HCEC 1CT (cell line): ENCODE results near the gene TSC22D2.

Experiments used
- DNase-seq: peaks from one replicate; pipeline ENCODE4 v3.0.0-alpha.2; 2017

The TSC22D2 gene

GRCh38 chr3:150408221-150409124, at the start of gene TSC22D2:
Gene TSC22D2 (plus strand): TSS chr3:150408298. CDS start chr3:150409351, 1,053 bp downstream.
- DNase-seq, result peak; percentile 95

GRCh38 chr3:150359381-150359780, 48.7 kb upstream of the TSC22D2 start:
- peak; percentile 42 for DNase-seq

GRCh38 chr3:150360966-150361365, 47.1 kb upstream of the TSC22D2 start:
- no peak for DNase-seq

GRCh38 chr3:150362515-150363302, 45.4 kb upstream of the TSC22D2 start:
- DNase-seq, result no peak

GRCh38 chr3:150363420-150363819, 44.7 kb upstream of the TSC22D2 start:
- no peak for DNase-seq

GRCh38 chr3:150365132-150365604, 42.9 kb upstream of the TSC22D2 start:
- peak; percentile 82 for DNase-seq

DNA sequence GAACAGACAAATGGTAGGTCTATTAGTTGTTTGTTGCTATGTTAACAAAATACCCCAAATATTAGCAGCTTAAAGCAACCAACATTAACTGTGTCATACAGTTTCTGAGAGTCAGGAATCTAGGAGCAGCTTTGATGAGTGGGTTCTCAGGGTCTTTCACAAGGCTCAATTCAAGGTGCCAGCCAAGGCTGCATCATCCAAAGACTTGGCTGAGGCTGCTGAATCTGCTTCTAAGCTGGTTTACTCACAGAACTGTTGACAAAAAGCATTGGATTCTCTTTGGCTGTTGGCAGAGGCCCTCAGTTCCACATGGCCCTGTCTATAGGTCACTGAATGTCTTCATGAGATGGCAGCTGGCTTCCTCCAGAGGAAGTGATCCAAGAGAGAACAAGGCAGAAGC, 40.3 kb upstream of the TSC22D2 start:
- no peak for DNase-seq

DNA sequence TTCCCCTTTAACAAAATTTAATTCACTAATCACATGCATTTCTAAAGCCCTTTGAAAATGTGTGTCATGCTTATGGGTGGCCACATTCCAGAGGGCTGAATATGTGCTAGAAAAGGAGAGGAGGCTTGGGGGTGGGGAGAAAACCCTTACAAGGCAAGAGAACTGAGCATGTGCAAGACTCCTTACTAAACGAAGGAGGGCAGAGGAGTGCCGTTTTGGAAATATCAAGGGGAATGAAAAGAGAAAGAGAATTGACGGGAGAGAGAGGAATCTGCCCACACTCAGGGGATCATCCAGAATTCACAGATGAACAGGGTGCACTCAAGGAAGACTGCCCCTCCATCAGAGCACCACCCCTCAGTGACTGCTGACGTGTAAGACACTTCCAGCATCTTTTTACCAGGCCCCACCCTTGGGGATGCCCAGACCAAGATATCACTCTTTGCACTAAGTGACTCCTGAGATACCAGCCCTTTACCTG, 37.9 kb upstream of the TSC22D2 start:
- DNase-seq, result peak; percentile 99

- DNase-seq, result peak; percentile 36
Observed at GRCh38 chr3:150370999-150371398, 37.1 kb upstream of the TSC22D2 start.

GRCh38 chr3:150371741-150372254, 36.3 kb upstream of the TSC22D2 start:
- DNase-seq, result peak; percentile 99

DNA sequence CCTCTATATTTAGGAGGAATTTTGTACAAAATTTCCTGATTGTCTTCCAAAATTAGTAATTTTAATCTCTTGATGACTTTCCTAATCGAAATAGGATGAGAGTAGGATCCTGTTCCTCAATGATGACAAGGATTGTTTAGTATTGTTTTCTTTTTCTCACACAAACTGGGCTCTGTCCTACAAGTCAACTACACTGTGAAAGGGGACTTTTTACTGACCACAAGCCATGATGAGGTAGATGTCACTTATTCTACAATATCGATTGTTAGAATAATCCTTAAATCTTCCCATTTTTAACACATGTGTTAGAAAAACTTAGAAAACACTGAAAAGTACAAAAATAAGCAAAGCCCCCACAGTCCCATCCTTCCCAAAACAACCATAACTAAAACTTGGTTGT, 35.8 kb upstream of the TSC22D2 start:
- DNase-seq, result no peak

GRCh38 chr3:150372722-150373121, 35.4 kb upstream of the TSC22D2 start:
- DNase-seq, result peak; percentile 69

GRCh38 chr3:150373234-150373875, 34.7 kb upstream of the TSC22D2 start:
- DNase-seq, result no peak

- DNase-seq, result no peak
Observed at GRCh38 chr3:150374975-150375374, 33.1 kb upstream of the TSC22D2 start.

DNA sequence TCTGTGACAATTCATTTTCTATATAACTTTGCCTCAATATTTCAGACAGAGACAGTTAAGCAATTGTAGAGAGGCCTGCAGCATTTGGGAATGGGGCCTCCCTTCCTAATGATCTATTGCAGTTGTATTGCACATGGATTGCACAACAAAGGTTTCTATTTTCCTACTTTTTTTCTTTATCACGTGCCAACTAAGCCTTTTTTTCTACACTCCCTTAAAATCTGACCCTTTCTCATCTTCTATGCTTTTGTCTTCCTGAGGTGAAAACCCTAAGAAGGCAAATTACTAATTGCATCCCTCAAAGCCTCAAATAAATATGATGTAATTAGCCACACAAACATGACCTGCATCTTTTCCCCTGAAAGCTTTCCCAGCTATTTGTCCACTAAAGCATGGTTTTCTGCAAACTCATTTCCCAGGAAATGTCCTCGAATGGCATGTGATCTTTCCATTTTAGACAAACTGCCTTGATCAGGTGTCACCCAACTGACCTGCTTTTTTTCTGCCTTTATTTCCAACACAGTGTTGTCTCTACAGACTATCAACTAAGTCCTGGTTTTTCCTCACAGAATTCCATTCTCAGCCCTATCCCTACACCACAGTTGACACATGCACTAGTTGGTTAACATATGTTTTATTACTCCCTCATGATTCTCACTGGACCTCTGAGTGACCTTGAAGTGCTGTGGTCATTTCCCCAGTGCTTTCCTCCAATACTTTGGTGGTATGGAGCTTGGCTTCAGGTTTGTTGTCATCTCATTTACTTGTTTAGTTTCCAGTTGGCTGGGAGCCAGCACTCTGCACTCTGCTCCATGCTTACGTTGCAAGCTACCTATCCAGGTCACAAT, 31.9 kb upstream of the TSC22D2 start:
- peak; percentile 63 for DNase-seq

GRCh38 chr3:150377601-150378300, 30.3 kb upstream of the TSC22D2 start:
- peak; percentile 7 for DNase-seq

DNA sequence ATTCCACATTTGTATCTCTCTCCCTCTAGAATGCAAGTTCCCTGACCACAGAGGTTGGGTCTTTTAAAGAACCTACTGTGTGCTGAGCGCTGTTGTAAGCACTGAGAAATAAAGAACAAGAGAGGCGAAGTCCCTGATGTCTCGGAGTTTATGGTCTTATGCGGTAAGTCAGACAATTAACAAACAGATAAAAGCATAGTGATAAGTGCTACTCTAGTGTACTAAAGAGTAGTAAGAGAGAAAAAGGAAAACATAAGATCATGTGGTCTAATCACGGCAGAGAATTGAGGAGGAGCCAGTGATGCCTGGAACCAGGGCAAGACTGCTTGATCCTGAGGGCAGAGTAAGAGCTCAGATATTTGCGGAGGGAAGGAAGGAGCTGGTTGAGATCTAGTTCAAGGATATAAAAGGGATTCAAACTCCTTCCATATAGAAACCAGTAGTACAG, 29.8 kb upstream of the TSC22D2 start:
- DNase-seq, result no peak

DNA sequence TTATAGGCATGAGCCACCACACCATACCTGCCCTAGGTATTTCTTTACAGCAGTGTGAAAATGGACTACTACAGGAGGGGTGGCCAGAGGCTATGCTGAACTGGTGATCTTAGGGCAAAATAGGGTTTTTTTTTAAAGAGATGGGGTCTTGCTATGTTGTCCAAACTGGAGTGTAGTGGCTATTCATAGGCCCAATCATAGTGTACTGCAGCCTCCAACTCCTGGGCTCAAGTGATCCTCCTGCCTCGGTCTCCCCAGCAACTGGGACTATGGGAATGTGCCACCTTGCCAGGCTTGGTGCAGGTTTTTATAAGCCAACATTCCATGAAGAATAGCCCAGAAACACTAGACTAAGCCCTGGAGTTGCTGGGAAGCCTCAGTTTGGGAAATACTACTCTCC, 28.6 kb upstream of the TSC22D2 start:
- no peak for DNase-seq

DNA sequence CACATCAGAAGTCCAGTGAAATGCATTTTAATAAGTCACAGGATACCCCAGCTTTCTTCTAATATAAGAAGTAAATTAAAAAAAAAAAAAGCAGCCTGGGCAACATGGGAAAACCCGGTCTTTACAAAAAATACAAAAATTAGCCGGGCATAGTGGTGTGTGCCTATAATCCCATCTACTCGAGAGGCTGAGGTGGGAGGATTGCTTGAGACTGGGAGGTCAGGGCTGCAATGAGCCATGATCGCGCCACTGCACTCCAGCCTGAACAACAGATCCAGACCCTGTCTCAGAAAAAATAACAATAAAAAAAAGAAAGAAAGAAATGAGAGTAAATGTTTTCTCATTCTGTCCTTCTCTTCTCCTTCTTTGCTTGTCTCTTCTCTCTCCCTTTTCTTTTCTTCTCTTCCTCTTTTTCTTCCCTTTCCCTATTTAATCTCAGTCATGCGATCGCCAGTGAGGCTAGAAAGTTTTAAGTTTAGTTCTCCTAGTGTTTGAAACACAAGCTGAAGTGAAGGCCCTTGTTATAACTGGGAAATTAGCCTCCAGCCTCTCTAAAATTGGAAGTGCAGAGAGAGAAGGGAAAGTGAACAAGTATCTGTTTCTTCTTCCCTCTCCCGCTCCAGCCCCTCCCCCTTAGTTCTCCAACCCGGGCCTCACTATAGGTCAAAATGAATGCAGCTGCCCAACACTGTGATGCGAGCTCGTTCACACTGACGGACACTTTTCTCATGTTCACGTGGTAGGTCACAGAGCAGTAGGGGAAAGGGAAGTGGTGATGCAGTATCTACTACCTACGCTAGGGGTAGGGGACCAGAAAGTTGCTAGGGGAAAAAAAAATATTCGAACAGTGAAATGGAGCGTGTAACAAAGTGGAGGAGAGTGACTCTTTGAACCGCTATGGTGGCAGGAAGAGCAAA, 23.5 kb upstream of the TSC22D2 start:
- no peak for DNase-seq
